Mammary epithelial cell (primary cell): Measurements from ENCODE around the gene PHLDB3.

Experiments
- EZH2 ChIP-seq: IDR thresholded peaks from 2 replicates; pipeline ENCODE4 v1.6.1; 2012; ENCODE audit warnings: low read length, inconsistent platforms, borderline replicate concordance
- TF ChIP-seq, protein P1 (sequence below), 2 donors: IDR thresholded peaks in 1 of 2; conservative IDR thresholded peaks in 1 of 2; 2 replicates each; pipeline ENCODE4 v1.5.1; 2011 to 2012; ENCODE audit warnings: inconsistent platforms in 2 of 2, low read length in 2 of 2, mild to moderate bottlenecking in 2 of 2, control low read depth in 1 of 2, low read depth in 1 of 2; ENCODE audit not compliant: insufficient read depth in 1 of 2; ENCODE audit errors: extremely low read depth in 1 of 2

DNA sequence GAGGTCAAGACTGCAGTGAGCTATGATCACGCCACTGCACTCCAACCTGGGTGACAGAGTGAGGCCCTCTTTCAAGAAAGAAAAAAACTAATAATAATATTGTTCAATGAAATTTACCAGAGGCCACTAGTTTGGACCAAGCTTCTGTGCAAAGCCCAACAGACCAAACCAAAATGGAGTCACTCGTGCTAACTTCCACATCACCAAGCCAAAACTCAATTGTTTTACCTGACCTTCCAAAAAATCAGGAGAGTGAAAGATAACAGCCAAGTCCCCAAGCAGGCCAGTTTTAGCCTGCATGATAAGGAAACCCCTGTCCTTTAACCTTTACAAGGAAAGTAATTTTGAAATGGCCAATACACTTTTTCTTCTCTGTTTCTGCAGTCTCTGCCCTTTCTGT, 59.1 kb downstream of the PHLDB3 start:
- TF ChIP-seq, protein P1, sequence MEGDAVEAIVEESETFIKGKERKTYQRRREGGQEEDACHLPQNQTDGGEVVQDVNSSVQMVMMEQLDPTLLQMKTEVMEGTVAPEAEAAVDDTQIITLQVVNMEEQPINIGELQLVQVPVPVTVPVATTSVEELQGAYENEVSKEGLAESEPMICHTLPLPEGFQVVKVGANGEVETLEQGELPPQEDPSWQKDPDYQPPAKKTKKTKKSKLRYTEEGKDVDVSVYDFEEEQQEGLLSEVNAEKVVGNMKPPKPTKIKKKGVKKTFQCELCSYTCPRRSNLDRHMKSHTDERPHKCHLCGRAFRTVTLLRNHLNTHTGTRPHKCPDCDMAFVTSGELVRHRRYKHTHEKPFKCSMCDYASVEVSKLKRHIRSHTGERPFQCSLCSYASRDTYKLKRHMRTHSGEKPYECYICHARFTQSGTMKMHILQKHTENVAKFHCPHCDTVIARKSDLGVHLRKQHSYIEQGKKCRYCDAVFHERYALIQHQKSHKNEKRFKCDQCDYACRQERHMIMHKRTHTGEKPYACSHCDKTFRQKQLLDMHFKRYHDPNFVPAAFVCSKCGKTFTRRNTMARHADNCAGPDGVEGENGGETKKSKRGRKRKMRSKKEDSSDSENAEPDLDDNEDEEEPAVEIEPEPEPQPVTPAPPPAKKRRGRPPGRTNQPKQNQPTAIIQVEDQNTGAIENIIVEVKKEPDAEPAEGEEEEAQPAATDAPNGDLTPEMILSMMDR (conservative IDR thresholded peaks at IDR 0.05 in 1 of 2, IDR thresholded peaks at IDR 0.05 in 1 of 2; ENCODE audit: extremely low read depth in 1 of 2, insufficient read depth in 1 of 2, low read depth in 1 of 2, low read length in 2 of 2) = no peak
- TF ChIP-seq EZH2 = no peak
